Tibial nerve (tissue), 3 donors: Measurements from ENCODE around the gene PAAF1.

ENCODE experiments used
- POLR2A ChIP-seq, 2 donors: fragments of 450-650 bp; IDR thresholded peaks; one replicate each; pipeline ENCODE4 v1.6.1; 2017; ENCODE audit warnings: antibody characterized with exemption in 2 of 2, mild to moderate bottlenecking in 2 of 2, moderate library complexity in 2 of 2
- TF ChIP-seq, protein P1 (sequence below), 5 experiments: fragments of 200-600 bp in 3 of 5; fragments of 450-650 bp in 2 of 5; sonication (generic) in 3 of 5; IDR thresholded peaks; one replicate each; pipeline ENCODE4 v1.5.1; 2016 to 2019; ENCODE audit warnings: antibody characterized with exemption in 5 of 5, mild to moderate bottlenecking in 3 of 5, moderate library complexity in 2 of 5

DNA sequence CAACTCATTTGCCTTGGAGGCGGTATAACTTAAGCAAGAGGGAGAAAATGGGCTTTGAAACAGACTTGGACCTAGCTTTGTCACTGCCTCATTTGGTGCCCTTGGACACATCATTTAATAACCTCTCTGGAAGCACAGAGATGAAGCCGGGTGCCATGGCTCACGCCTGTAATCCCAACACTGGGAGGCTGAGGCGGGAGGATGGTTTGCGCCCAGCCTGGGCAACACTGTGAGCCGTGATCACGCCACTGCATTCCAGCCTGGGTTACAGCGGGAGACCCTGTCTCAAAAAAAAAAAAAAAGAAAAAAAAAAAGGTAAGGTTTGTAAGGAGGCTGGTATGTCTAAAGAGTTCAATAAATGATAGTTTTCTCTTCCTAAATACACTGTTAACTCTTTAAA is 959 bp upstream of the PAAF1 start:
- TF ChIP-seq, protein P1, sequence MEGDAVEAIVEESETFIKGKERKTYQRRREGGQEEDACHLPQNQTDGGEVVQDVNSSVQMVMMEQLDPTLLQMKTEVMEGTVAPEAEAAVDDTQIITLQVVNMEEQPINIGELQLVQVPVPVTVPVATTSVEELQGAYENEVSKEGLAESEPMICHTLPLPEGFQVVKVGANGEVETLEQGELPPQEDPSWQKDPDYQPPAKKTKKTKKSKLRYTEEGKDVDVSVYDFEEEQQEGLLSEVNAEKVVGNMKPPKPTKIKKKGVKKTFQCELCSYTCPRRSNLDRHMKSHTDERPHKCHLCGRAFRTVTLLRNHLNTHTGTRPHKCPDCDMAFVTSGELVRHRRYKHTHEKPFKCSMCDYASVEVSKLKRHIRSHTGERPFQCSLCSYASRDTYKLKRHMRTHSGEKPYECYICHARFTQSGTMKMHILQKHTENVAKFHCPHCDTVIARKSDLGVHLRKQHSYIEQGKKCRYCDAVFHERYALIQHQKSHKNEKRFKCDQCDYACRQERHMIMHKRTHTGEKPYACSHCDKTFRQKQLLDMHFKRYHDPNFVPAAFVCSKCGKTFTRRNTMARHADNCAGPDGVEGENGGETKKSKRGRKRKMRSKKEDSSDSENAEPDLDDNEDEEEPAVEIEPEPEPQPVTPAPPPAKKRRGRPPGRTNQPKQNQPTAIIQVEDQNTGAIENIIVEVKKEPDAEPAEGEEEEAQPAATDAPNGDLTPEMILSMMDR (IDR thresholded peaks at IDR 0.05), result no peak
- TF ChIP-seq POLR2A (IDR thresholded peaks at IDR 0.05), result no peak
